ENCODE results near the gene IGSF9.

DNA sequence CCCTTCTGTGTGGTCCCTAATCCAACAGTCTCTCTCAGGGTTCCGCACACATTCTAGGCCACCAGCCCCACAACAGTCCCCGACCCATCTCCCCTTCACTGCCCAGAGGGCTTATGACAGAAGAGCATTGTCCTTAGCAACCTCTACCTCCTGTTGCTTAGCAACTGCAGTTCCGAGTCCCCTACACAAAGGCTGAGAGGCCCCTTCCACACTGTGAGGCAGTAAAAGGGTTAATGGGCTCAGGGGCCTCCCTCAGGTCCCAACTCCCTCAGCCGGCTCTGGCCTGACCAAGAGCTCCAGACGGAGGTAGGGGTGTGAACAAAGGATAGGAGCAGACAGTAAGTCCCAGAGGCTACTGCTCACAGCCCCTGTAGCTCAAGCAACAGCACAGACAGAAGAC, 4.3 kb downstream of the IGSF9 start:
- TF ChIP-seq POLR2AphosphoS5 (IDR thresholded peaks at IDR 0.05; ENCODE audit: borderline replicate concordance, low read depth, low read length) = no peak
- no peak for TF ChIP-seq EZH2 (IDR thresholded peaks at IDR 0.05)
- no peak for TF ChIP-seq FOXP2 (optimal IDR thresholded peaks at IDR 0.05; ENCODE audit: control extremely low read depth, extremely low read length, insufficient read depth)
